A549 (cell line): Measurements from ENCODE around the gene MLH3. TPM values are rescaled to one million over a fixed set of nuclear protein-coding genes. Genes with fewer than 3 reads are reported as not detected.
A peak's percentile ranks its signal among the peaks of the same experiment; 100 is the strongest.

ENCODE experiments used
- ATAC-seq, 2 experiments: fragments of 200-7000 bp in 1 of 2; fragments of >200 bp in 1 of 2; cut with Nextera tagmentation in 1 of 2; cut with Tn5 transposase in 1 of 2; 3 replicates each; pipeline versions ENCODE4 v1.8.0 to v1.9.1; 2018 to 2020; ENCODE audit warnings: mild to moderate bottlenecking in 1 of 2, moderate library complexity in 1 of 2
- CTCF ChIA-PET: fragments of 300-600 bp; sonication (Branson Sonifier 250); formaldehyde crosslinking; extraction: SDS; loops from one replicate; lab custom pipeline; 2021; ENCODE audit warnings: antibody characterized with exemption, inconsistent platforms; lab: Yijun Ruan, JAX
- POLR2A ChIA-PET: fragments of 350-600 bp; formaldehyde crosslinking; extraction: SDS; loops from one replicate; lab custom pipeline; 2021; ENCODE audit warnings: antibody characterized with exemption, inconsistent platforms; lab: Yijun Ruan, JAX
- DNase-seq, 2 experiments: peaks; one replicate each; pipeline versions ENCODE4 v3.0.0 to v3.0.0-alpha.2; 2011 to 2016; ENCODE audit warnings: low read depth in 1 of 2, low spot score in 1 of 2
- FAIRE-seq: peaks from 2 replicates; lab custom pipeline; 2011; peaks lifted over from hg19 to GRCh38; lab: Jason Lieb, UNC
- H3K27ac ChIP-seq, 2 experiments: fragments of >200 bp; sonication (Bioruptor Twin); formaldehyde crosslinking; 3 replicates each; pipeline ENCODE4 v1.5.1; 2016 to 2017
- H3K4me1 ChIP-seq: fragments of >200 bp; sonication (Bioruptor Twin); formaldehyde crosslinking; 3 replicates; pipeline ENCODE4 v1.6.1; 2016
- H3K4me2 ChIP-seq: fragments of >200 bp; sonication (Bioruptor Twin); formaldehyde crosslinking; 3 replicates; pipeline ENCODE4 v1.6.1; 2016
- H3K4me3 ChIP-seq: fragments of >200 bp; sonication (Bioruptor Twin); formaldehyde crosslinking; 3 replicates; pipeline ENCODE4 v1.5.1; 2016
- H3K9me3 ChIP-seq: fragments of >200 bp; sonication (Bioruptor Twin); formaldehyde crosslinking; 3 replicates; pipeline ENCODE4 v1.6.1; 2016
- CBX8 ChIP-seq: fragments of 200-600 bp; sonication (generic); IDR thresholded peaks from 2 replicates; pipeline ENCODE4 v1.6.1; 2016
- EP300 ChIP-seq, 2 experiments: fragments of >200 bp; sonication (Bioruptor Twin); formaldehyde crosslinking; IDR thresholded peaks; 2 replicates in 1 of 2; 3 replicates in 1 of 2; pipeline ENCODE4 v1.6.1; 2016 to 2017
- GATA3 ChIP-seq: IDR thresholded peaks from 2 replicates; pipeline ENCODE4 v1.6.1; 2012; ENCODE audit warnings: borderline replicate concordance
- HEYL ChIP-seq: fragments of 250-450 bp; sonication (Bioruptor Pico); IDR thresholded peaks from 2 replicates; pipeline ENCODE4 v1.8.0; 2021; ENCODE audit warnings: mild to moderate bottlenecking, moderate library complexity
- JUNB ChIP-seq: fragments of >200 bp; sonication (Bioruptor Twin); formaldehyde crosslinking; IDR thresholded peaks from 2 replicates; pipeline ENCODE4 v1.6.1; 2016
- KDM1A ChIP-seq: fragments of 200-600 bp; sonication (generic); IDR thresholded peaks from 2 replicates; pipeline ENCODE4 v1.6.1; 2016; ENCODE audit warnings: low read depth, mild to moderate bottlenecking
- MAFK ChIP-seq: fragments of 450-650 bp; IDR thresholded peaks from 2 replicates; pipeline ENCODE4 v1.6.1; 2014; ENCODE audit not compliant: partially characterized antibody
- MAZ ChIP-seq: fragments of 150-350 bp; IDR thresholded peaks from 2 replicates; pipeline ENCODE4 v1.6.1; 2014; ENCODE audit warnings: antibody characterized with exemption, low read depth, low read length, borderline replicate concordance
- MYC ChIP-seq: IDR thresholded peaks from 2 replicates; pipeline ENCODE4 v1.6.1; 2012; ENCODE audit warnings: mild to moderate bottlenecking, inconsistent platforms, low read length, improper control_type of control experiment, borderline replicate concordance
- NFE2L2 ChIP-seq: fragments of 150-350 bp; conservative IDR thresholded peaks from 2 replicates; pipeline ENCODE4 v1.6.1; 2014; ENCODE audit warnings: low read length
- PBX3 ChIP-seq: IDR thresholded peaks from 2 replicates; pipeline ENCODE4 v1.6.1; 2012
- RNF2 ChIP-seq: fragments of 200-600 bp; sonication (generic); IDR thresholded peaks from 2 replicates; pipeline ENCODE4 v1.6.1; 2016; ENCODE audit warnings: low read depth, mild to moderate bottlenecking, antibody characterized with exemption, moderate library complexity, borderline replicate concordance
- SMC3 ChIP-seq: fragments of >200 bp; sonication (Bioruptor Twin); formaldehyde crosslinking; IDR thresholded peaks from 3 replicates; pipeline ENCODE4 v1.6.1; 2018; ENCODE audit warnings: inconsistent platforms
- TFCP2L1 ChIP-seq: fragments of 250-450 bp; sonication (Bioruptor Pico); IDR thresholded peaks from 2 replicates; pipeline ENCODE4 v1.5.0; 2021; ENCODE audit warnings: mild to moderate bottlenecking
- ZNF302 ChIP-seq: fragments of 250-450 bp; sonication (Bioruptor Pico); IDR thresholded peaks from 2 replicates; pipeline ENCODE4 v1.9.0; 2021; ENCODE audit warnings: inconsistent platforms, mild to moderate bottlenecking, moderate library complexity
- ZSCAN20 ChIP-seq: fragments of 250-450 bp; sonication (Bioruptor Pico); IDR thresholded peaks from 2 replicates; pipeline ENCODE4 v1.8.0; 2022; ENCODE audit warnings: mild to moderate bottlenecking, moderate library complexity
- WGBS: methylation state at CpG from one replicate; pipeline ENCODE4 v1.1.6; 2017; ENCODE audit errors: missing lambda C conversion rate; 5-methylcytosine and 5-hydroxymethylcytosine counted together
- polyA plus RNA-seq, 4 experiments: library from polyadenylated mRNA; depleted of rRNA in 3 of 4; stranded (reverse); fragments of >200 nt; fragmentation: RNase III in 1 of 4; extraction: RNeasy Plus Mini Kit Qiagen cat#74134 plus additional on column Dnase treatment in 1 of 4; gene quantifications; 2 replicates in 3 of 4; 3 replicates in 1 of 4; pipeline ENCODE4 v1.2.3, GENCODE V29; 2011 to 2017
- TF ChIP-seq, protein P1 (sequence below): fragments of >200 bp; sonication (Bioruptor Twin); formaldehyde crosslinking; IDR thresholded peaks from 3 replicates; pipeline ENCODE4 v1.6.1; 2016
- TF ChIP-seq, protein P2 (sequence below): fragments of >200 bp; sonication (Bioruptor Twin); formaldehyde crosslinking; IDR thresholded peaks from 2 replicates; pipeline ENCODE4 v1.6.1; 2016
- TF ChIP-seq, protein P3 (sequence below): fragments of 200-600 bp; sonication (generic); IDR thresholded peaks from 2 replicates; pipeline ENCODE4 v1.6.1; 2016; ENCODE audit warnings: antibody characterized with exemption, mild to moderate bottlenecking, moderate library complexity

Gene MLH3
- polyA plus RNA-seq, 2 of the 4 experiments (the other 2 are of a cell fraction): 15.2 to 32.3 TPM

DNA sequence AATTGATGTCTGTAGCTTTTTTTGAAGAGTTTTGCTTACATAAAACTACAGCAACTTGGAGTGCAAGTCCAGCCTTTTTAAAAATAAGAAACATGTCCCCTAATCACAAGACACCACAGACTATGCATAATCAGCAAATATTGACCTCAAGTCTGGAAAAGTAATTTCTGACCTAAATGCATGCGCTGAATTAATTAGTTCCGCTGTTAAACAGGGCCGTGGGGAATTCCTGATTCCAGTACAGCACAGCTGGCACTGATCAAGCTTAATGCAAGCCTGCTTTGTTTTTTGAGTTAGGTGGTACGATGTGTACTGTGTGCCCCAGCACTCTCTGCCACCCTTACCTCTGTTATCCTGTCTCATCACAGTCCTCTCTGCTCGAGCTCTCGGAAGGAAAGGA lies 9.2 kb downstream of the MLH3 start:
- TF ChIP-seq MAFK: peak; percentile 95
- TF ChIP-seq, protein P1, sequence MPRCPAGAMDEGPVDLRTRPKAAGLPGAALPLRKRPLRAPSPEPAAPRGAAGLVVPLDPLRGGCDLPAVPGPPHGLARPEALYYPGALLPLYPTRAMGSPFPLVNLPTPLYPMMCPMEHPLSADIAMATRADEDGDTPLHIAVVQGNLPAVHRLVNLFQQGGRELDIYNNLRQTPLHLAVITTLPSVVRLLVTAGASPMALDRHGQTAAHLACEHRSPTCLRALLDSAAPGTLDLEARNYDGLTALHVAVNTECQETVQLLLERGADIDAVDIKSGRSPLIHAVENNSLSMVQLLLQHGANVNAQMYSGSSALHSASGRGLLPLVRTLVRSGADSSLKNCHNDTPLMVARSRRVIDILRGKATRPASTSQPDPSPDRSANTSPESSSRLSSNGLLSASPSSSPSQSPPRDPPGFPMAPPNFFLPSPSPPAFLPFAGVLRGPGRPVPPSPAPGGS: no peak
- peak overlapping the region; percentile 67 to 85 for H3K27ac ChIP-seq
- H3K4me1 ChIP-seq: peaks cover 56% of the 10 kb centered on the region
- ChIA-PET CTCF (interaction anchor here (0.9 to 1.1 kb wide), 3 partner anchors 19 to 136 kb away, joined by 3 to 5 read pairs (median 4); no protein-coding TSS in a partner anchor), POLR2A (interaction anchor here (0.6 kb wide), 1 partner anchor 164 kb away, joined by 4 read pairs; no protein-coding TSS in a partner anchor)
- 24% methylated on average over 6 of the region's 6 CpGs for WGBS
- FAIRE-seq: no peak
- H3K9me3 ChIP-seq: no peaks in the 10 kb centered on the region
- H3K4me2 ChIP-seq: peak overlapping the region; percentile 72
- H3K4me3 ChIP-seq: peak overlapping the region; percentile 9; the same call in 1 of the 3 replicates
- peak in 1 of 2 experiments; percentile 9 for DNase-seq
- peak; percentile 56 to 64; a peak in 4 of 6 replicates for ATAC-seq

GRCh38 chr14:75041613-75042012 lies 9.7 kb downstream of the MLH3 start:
- Histone ChIP-seq H3K4me2 (peak overlapping the region; percentile 72), H3K9me3 (no peaks in the 10 kb centered on the region), H3K4me3 (peak overlapping the region; percentile 9; the same call in 1 of the 3 replicates), H3K4me1 (peaks cover 56% of the 10 kb centered on the region), H3K27ac (peak overlapping the region; percentile 67 to 85)
- WGBS: 16% methylated on average over 4 of the region's 4 CpGs
- TF ChIP-seq MAFK (no peak), CBX8 (no peak), GATA3 (no peak), MYC (no peak), RNF2 (no peak), JUNB (no peak), EP300 (IDR thresholded peaks at IDR 0.05) (no peak; a peak in 1 of 5 replicates), TFCP2L1 (CRISPR knock-in tag) (no peak), ZSCAN20 (no peak), KDM1A (no peak), ZNF302 (CRISPR knock-in tag) (no peak), MAZ (no peak)
- TF ChIP-seq, protein P2, sequence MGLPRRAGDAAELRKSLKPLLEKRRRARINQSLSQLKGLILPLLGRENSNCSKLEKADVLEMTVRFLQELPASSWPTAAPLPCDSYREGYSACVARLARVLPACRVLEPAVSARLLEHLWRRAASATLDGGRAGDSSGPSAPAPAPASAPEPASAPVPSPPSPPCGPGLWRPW: no peak
- TF ChIP-seq, protein P3, sequence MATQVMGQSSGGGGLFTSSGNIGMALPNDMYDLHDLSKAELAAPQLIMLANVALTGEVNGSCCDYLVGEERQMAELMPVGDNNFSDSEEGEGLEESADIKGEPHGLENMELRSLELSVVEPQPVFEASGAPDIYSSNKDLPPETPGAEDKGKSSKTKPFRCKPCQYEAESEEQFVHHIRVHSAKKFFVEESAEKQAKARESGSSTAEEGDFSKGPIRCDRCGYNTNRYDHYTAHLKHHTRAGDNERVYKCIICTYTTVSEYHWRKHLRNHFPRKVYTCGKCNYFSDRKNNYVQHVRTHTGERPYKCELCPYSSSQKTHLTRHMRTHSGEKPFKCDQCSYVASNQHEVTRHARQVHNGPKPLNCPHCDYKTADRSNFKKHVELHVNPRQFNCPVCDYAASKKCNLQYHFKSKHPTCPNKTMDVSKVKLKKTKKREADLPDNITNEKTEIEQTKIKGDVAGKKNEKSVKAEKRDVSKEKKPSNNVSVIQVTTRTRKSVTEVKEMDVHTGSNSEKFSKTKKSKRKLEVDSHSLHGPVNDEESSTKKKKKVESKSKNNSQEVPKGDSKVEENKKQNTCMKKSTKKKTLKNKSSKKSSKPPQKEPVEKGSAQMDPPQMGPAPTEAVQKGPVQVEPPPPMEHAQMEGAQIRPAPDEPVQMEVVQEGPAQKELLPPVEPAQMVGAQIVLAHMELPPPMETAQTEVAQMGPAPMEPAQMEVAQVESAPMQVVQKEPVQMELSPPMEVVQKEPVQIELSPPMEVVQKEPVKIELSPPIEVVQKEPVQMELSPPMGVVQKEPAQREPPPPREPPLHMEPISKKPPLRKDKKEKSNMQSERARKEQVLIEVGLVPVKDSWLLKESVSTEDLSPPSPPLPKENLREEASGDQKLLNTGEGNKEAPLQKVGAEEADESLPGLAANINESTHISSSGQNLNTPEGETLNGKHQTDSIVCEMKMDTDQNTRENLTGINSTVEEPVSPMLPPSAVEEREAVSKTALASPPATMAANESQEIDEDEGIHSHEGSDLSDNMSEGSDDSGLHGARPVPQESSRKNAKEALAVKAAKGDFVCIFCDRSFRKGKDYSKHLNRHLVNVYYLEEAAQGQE: no peak
- DNase-seq (peak in 1 of 2 experiments; percentile 54), FAIRE-seq (no peak), ATAC-seq (peak; percentile 66 to 85; a peak in 5 of 6 replicates)
- ChIA-PET POLR2A (no interaction called here), CTCF (interaction anchor here (0.9 to 1.1 kb wide), 3 partner anchors 18 to 136 kb away, joined by 3 to 5 read pairs (median 4); no protein-coding TSS in a partner anchor)

- no peak for FAIRE-seq
- POLR2A ChIA-PET: no interaction called here
These were observed 10.3 kb downstream of the MLH3 start for GRCh38 chr14:75040959-75041358.

More at GRCh38 chr14:75040959-75041358, 10.3 kb downstream of the MLH3 start:
- no peak overlapping the region for H3K4me3 ChIP-seq
- TF ChIP-seq PBX3: no peak
- TF ChIP-seq SMC3: no peak
- no peak for TF ChIP-seq NFE2L2
- no peak for TF ChIP-seq HEYL (CRISPR knock-in tag)
- CTCF ChIA-PET: interaction anchor here (1.6 kb wide), 1 partner anchor 8 kb away, joined by 3 read pairs; no protein-coding TSS in a partner anchor
- H3K9me3 ChIP-seq: no peaks in the 10 kb centered on the region
- H3K4me2 ChIP-seq: peak overlapping the region; percentile 72
- WGBS: 91% methylated on average over 2 of the region's 2 CpGs
- DNase-seq (no peak), ATAC-seq (no peak)
- peaks cover 56% of the 10 kb centered on the region for H3K4me1 ChIP-seq
- H3K27ac ChIP-seq: peak overlapping the region; percentile 67 to 85
